Prostate gland (tissue), 2 donors: ENCODE measurements around the gene ZNF106. TPM values are rescaled to one million over a fixed set of nuclear protein-coding genes. Genes with fewer than 3 reads are reported as not detected.

Experiments
- DNase-seq: peaks from one replicate; pipeline ENCODE4 v3.0.0-alpha.2; 2019; ENCODE audit warnings: low spot score
- H3K27ac ChIP-seq, 2 donors: fragments of 200-600 bp; sonication (generic); 2 replicates each; pipeline ENCODE4 v1.5.1; 2017 to 2019
- H3K27me3 ChIP-seq: fragments of 200-600 bp; sonication (generic); replicated peaks from 2 replicates; pipeline ENCODE4 v1.5.1; 2019; ENCODE audit not compliant: insufficient read depth
- H3K36me3 ChIP-seq, 2 donors: fragments of 200-600 bp; sonication (generic); 1 replicate in 1 of 2; 2 replicates in 1 of 2; pipeline versions ENCODE4 v1.5.1 to v1.8.1; 2017 to 2019
- H3K4me1 ChIP-seq: fragments of 200-600 bp; sonication (generic); replicated peaks from 2 replicates; pipeline ENCODE4 v1.5.1; 2019
- H3K4me3 ChIP-seq, 2 donors: fragments of 200-600 bp; sonication (generic); 2 replicates each; pipeline ENCODE4 v1.5.1; 2017 to 2019
- H3K9me3 ChIP-seq: fragments of 200-600 bp; sonication (generic); 2 replicates; pipeline ENCODE4 v1.5.1; 2017
- POLR2A ChIP-seq: fragments of 450-650 bp; IDR thresholded peaks from one replicate; pipeline ENCODE4 v1.6.1; 2016; ENCODE audit warnings: antibody characterized with exemption, mild to moderate bottlenecking
- POLR2AphosphoS5 ChIP-seq: sonication (generic); formaldehyde crosslinking; IDR thresholded peaks from one replicate; pipeline ENCODE4 v1.6.1; 2017; ENCODE audit warnings: antibody characterized with exemption
- WGBS: methylation state at CpG from one replicate; pipeline ENCODE4 v1.1.5; 2018; 5-methylcytosine and 5-hydroxymethylcytosine counted together
- intact Hi-C: fragments of 100-400 bp; cut with DNase I; formaldehyde crosslinking; loops from one replicate; pipeline ENCODE4 v1.14.2; 2022
- total RNA-seq, 2 donors: library from RNA; depleted of rRNA; stranded (reverse); fragments of >200 nt; gene quantifications; one replicate each; pipeline ENCODE4 v1.1.0, GENCODE V29; 2016
- TF ChIP-seq, protein P1 (sequence below), 4 experiments: fragments of 200-600 bp in 2 of 4; fragments of 450-650 bp in 2 of 4; sonication (generic) in 2 of 4; IDR thresholded peaks; 1 replicate in 3 of 4; 2 replicates in 1 of 4; pipeline ENCODE4 v1.5.1; 2016 to 2019; ENCODE audit warnings: antibody characterized with exemption in 4 of 4, mild to moderate bottlenecking in 2 of 4, moderate library complexity in 2 of 4

The ZNF106 gene
- total RNA-seq, 2 donors from 2014 or later = 49.5 to 79.5 TPM

DNA sequence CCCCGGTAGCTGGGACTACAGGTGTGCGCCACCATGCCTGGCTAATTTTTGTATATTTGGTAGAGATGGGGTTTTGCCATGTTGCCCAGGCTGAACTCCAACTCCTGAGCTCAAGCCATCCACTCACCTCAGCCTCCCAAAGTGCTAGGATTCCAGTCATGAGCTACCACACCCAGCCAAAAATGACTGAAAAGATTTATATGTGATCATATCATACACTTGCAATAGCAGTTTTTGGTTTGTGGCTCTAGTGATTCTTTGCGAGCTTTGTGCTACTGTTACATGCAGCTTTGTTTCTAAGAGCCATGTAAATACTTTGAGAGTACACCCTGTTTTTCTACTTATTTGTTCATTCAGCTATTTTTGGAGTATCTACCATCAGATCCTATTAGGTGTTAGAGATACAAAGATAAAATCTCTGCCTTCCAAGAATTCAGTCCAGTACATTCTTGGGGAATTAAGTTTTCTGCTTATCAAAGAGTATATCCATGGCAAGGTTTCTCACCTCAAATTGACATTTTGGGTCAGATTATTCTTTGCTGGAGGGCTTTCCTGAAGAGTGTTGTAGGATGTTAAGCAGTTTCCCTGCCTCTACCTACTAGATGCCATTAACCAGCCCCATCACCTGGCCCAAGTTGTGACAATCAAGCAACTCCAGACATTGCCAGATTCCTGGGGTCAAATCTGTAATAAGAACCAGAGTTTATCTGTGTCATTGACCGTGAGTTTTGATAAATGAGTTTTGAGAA lies 19.5 kb upstream of the ZNF106 start:
- TF ChIP-seq POLR2A (no peak), POLR2AphosphoS5 (no peak)
- TF ChIP-seq, protein P1, sequence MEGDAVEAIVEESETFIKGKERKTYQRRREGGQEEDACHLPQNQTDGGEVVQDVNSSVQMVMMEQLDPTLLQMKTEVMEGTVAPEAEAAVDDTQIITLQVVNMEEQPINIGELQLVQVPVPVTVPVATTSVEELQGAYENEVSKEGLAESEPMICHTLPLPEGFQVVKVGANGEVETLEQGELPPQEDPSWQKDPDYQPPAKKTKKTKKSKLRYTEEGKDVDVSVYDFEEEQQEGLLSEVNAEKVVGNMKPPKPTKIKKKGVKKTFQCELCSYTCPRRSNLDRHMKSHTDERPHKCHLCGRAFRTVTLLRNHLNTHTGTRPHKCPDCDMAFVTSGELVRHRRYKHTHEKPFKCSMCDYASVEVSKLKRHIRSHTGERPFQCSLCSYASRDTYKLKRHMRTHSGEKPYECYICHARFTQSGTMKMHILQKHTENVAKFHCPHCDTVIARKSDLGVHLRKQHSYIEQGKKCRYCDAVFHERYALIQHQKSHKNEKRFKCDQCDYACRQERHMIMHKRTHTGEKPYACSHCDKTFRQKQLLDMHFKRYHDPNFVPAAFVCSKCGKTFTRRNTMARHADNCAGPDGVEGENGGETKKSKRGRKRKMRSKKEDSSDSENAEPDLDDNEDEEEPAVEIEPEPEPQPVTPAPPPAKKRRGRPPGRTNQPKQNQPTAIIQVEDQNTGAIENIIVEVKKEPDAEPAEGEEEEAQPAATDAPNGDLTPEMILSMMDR (IDR thresholded peaks at IDR 0.05) = no peak
- H3K4me1 ChIP-seq = no peaks in the 10 kb centered on the region
- no peak overlapping the region for H3K4me3 ChIP-seq
- H3K9me3 ChIP-seq = no peaks in the 10 kb centered on the region
- no peaks in the 10 kb centered on the region for H3K27me3 ChIP-seq
- H3K36me3 ChIP-seq = no peaks in the 10 kb centered on the region
- no peak for DNase-seq
- H3K27ac ChIP-seq = peak overlapping the region in 1 of 2 donors; percentile 13
- WGBS = 77% methylated on average over 4 of the region's 4 CpGs
- intact Hi-C loops = no loop called here

DNA sequence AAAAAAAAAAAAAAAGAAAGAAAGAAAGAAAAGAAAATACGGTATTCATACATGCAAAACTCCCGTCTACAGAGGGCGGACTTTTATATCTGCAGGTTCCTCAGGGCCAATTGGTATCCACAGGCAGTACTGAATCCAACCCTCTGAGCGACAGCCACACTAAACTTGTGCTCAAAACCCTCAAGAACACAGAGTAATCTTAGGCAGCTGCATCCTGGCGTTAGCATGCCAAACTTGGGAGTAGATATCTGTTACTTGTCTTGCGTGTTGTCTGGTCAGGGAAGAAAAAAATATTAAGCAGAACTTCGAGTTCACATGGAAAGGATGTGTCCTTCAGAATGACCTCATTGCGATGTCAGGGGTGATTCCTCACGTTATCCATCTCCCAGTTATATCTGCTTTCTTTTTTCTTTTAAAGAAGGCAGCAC lies 17.3 kb upstream of the ZNF106 start:
- Histone ChIP-seq H3K27ac (no peak overlapping the region), H3K4me3 (no peak overlapping the region), H3K4me1 (no peaks in the 10 kb centered on the region), H3K9me3 (no peaks in the 10 kb centered on the region), H3K36me3 (no peaks in the 10 kb centered on the region), H3K27me3 (no peaks in the 10 kb centered on the region)
- TF ChIP-seq POLR2AphosphoS5 (no peak), POLR2A (no peak)
- TF ChIP-seq, protein P1 (IDR thresholded peaks at IDR 0.05) = no peak
- WGBS = 44% methylated on average over 9 of the region's 9 CpGs
- intact Hi-C loops = no loop called here
- DNase-seq = no peak

DNA sequence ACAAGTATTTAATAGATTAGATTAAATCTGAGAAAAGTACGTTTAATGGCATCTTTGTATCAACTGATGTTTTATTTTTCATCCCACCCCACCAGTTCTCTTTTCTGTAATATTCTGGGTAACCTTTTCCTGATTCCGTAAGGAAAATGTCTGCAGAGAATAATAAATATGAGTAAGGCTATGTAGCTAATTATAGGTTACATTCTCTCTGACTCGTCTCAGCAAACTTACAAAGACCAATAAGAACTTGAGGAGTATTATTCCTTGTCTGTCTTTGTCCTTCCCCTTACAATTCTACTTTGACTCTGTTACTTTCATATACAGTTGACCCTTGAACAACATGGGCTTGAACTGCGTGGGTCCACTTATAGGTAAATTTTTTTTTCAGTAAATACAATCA lies 16.6 kb upstream of the ZNF106 start:
- Histone ChIP-seq H3K4me1 (no peaks in the 10 kb centered on the region), H3K36me3 (no peaks in the 10 kb centered on the region), H3K9me3 (no peaks in the 10 kb centered on the region), H3K4me3 (no peak overlapping the region), H3K27me3 (no peaks in the 10 kb centered on the region), H3K27ac (no peak overlapping the region)
- 72% methylated on average over 4 of the region's 4 CpGs for WGBS
- intact Hi-C loops = no loop called here
- no peak for DNase-seq
- TF ChIP-seq POLR2A (no peak), POLR2AphosphoS5 (no peak)
- TF ChIP-seq, protein P1 (IDR thresholded peaks at IDR 0.05) = no peak

DNA sequence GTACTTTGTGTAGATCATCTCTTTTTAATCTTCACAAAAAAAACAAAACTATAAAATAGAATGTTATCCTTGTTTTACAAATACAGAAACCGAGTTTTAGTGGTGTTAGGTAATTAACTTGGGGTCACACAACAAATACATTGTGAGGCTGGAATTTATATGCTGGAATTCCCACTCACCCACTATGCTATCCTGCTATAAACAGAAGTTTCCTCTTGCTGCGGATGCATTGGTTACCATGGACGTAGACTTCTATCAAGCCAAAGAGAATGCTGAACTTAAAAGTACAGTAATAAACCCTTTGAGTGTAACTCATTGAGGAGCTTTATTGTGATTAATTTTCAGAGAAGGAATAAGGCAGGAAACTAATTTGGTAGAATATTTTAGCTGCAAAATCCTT lies 13.7 kb upstream of the ZNF106 start:
- DNase-seq = no peak
- H3K4me1 ChIP-seq = no peaks in the 10 kb centered on the region
- no peaks in the 10 kb centered on the region for H3K27me3 ChIP-seq
- TF ChIP-seq, protein P1 (IDR thresholded peaks at IDR 0.05) = no peak
- no peaks in the 10 kb centered on the region for H3K9me3 ChIP-seq
- H3K4me3 ChIP-seq = no peak overlapping the region
- no peak overlapping the region for H3K27ac ChIP-seq
- intact Hi-C loops = no loop called here
- H3K36me3 ChIP-seq = no peaks in the 10 kb centered on the region
- 53% methylated on average over 3 of the region's 3 CpGs for WGBS

DNA sequence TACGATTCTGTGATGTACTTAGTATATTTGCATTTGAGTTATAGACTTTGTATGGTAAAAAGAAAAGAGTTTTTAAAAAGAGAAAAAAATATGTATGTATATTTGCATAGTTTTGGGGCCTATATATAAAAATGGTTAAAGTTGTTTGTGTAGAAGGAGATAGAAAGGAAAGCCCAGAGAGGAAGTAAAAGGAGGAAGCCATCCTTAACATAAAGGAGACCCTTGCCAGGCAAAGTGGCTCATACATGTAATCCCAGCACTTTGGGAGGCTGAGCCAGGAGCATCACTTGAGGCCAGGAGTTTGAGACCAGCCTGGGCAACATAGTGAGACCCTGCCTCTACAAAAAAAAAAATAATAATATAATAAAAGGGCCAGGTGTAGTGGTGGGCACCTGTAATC lies 12.9 kb upstream of the ZNF106 start:
- no peak for DNase-seq
- H3K27me3 ChIP-seq = no peaks in the 10 kb centered on the region
- TF ChIP-seq, protein P1 (IDR thresholded peaks at IDR 0.05) = no peak
- TF ChIP-seq POLR2AphosphoS5 (no peak), POLR2A (no peak)
- intact Hi-C loops = no loop called here
- no peaks in the 10 kb centered on the region for H3K4me1 ChIP-seq
- H3K27ac ChIP-seq = no peak overlapping the region
- no peak overlapping the region for H3K4me3 ChIP-seq
- 75% methylated on average over 1 of the region's 1 CpG for WGBS
- H3K36me3 ChIP-seq = no peaks in the 10 kb centered on the region
- H3K9me3 ChIP-seq = no peaks in the 10 kb centered on the region
